ENCODE measurements around the gene CAT.

The CAT gene

GRCh38 chr11:34499719-34500500 is 61.2 kb downstream of the CAT start:
- no peak for FAIRE-seq

GRCh38 chr11:34501500-34501899 is 62.8 kb downstream of the CAT start:
- FAIRE-seq: no peak

GRCh38 chr11:34501949-34502348 is 63.2 kb downstream of the CAT start:
- no peak for FAIRE-seq

- FAIRE-seq: no peak
Observed at GRCh38 chr11:34502949-34503348, 64.2 kb downstream of the CAT start.

- no peak for FAIRE-seq
Observed at GRCh38 chr11:34505874-34506273, 67.1 kb downstream of the CAT start.

- FAIRE-seq: no peak
Observed at GRCh38 chr11:34507156-34507555, 68.4 kb downstream of the CAT start.

GRCh38 chr11:34507610-34508009 is 68.9 kb downstream of the CAT start:
- peak; percentile 32 for FAIRE-seq

GRCh38 chr11:34508524-34508923 is 69.8 kb downstream of the CAT start:
- no peak for FAIRE-seq

GRCh38 chr11:34509336-34509876 is 70.7 kb downstream of the CAT start:
- FAIRE-seq: no peak

GRCh38 chr11:34510218-34510617 is 71.5 kb downstream of the CAT start:
- no peak for FAIRE-seq

- no peak for FAIRE-seq
Observed at GRCh38 chr11:34510673-34511072, 71.9 kb downstream of the CAT start.

GRCh38 chr11:34512840-34513681 is 74.3 kb downstream of the CAT start:
- FAIRE-seq: no peak

- no peak for FAIRE-seq
Observed at GRCh38 chr11:34513682-34514449, 75.1 kb downstream of the CAT start, which contains the start of gene ELF5. Gene ELF5 (minus strand): TSS chr11:34513794. CDS start chr11:34505749, 8,045 bp downstream.

- no peak for FAIRE-seq
Observed at GRCh38 chr11:34514597-34514996, 75.9 kb downstream of the CAT start.

- FAIRE-seq: no peak
Observed at GRCh38 chr11:34516247-34517040, 77.7 kb downstream of the CAT start.

- FAIRE-seq: no peak
Observed at GRCh38 chr11:34519595-34520235, 81.0 kb downstream of the CAT start.

GRCh38 chr11:34521265-34521664 is 82.5 kb downstream of the CAT start:
- no peak for FAIRE-seq

Data from A204.1 (cell line).